Keratinocyte (primary cell): ENCODE measurements around the gene PPFIA1. TPM values are rescaled to one million over a fixed set of nuclear protein-coding genes. Genes with fewer than 3 reads are reported as not detected.

Source experiments
- DNase-seq: peaks from one replicate; pipeline ENCODE4 v3.0.0-alpha.2; 2011; ENCODE audit warnings: low read depth, missing footprints, low spot score
- FAIRE-seq: peaks from 2 replicates; lab custom pipeline; 2011; peaks lifted over from hg19 to GRCh38; lab: Jason Lieb, UNC
- H2AFZ ChIP-seq: 2 replicates; pipeline ENCODE4 v1.6.0; 2012; ENCODE audit warnings: low read length, control low read depth, inconsistent platforms; ENCODE audit not compliant: control insufficient read depth
- H3K27ac ChIP-seq: 2 replicates; pipeline ENCODE4 v1.5.1; 2011; ENCODE audit warnings: low read length; ENCODE audit not compliant: control insufficient read depth, insufficient read depth
- H3K27me3 ChIP-seq: 3 replicates; pipeline ENCODE4 v1.6.0; 2011; ENCODE audit warnings: low read length; ENCODE audit not compliant: control insufficient read depth, insufficient read depth; ENCODE audit errors: extremely low read depth
- H3K36me3 ChIP-seq, 2 experiments: 2 replicates in 1 of 2; 3 replicates in 1 of 2; pipeline ENCODE4 v1.5.1; 2011; ENCODE audit warnings: low read length in 2 of 2, mild to moderate bottlenecking in 1 of 2; ENCODE audit not compliant: control insufficient read depth in 2 of 2, insufficient read depth in 2 of 2; ENCODE audit errors: extremely low read depth in 1 of 2
- H3K4me1 ChIP-seq: 3 replicates; pipeline ENCODE4 v1.5.1; 2011; ENCODE audit warnings: low read length; ENCODE audit not compliant: control insufficient read depth, insufficient read depth; ENCODE audit errors: extremely low read depth
- H3K4me2 ChIP-seq: 3 replicates; pipeline ENCODE4 v1.6.0; 2011; ENCODE audit warnings: low read depth, low read length; ENCODE audit not compliant: control insufficient read depth, insufficient read depth; ENCODE audit errors: extremely low read depth
- H3K4me3 ChIP-seq, 3 experiments: fragments of 200-600 bp in 1 of 3; sonication (generic) in 1 of 3; 2 replicates in 2 of 3; 3 replicates in 1 of 3; pipeline ENCODE4 v1.5.1; 2011 to 2016; ENCODE audit warnings: low read length in 3 of 3, mild to moderate bottlenecking in 3 of 3, control low read depth in 2 of 3, inconsistent platforms in 1 of 3, low read depth in 1 of 3, mixed read lengths in 1 of 3, mixed run types in 1 of 3, moderate library complexity in 1 of 3; ENCODE audit not compliant: control insufficient read depth in 2 of 3, insufficient read depth in 2 of 3; ENCODE audit errors: extremely low read depth in 1 of 3
- H3K79me2 ChIP-seq: 2 replicates; pipeline ENCODE4 v1.6.0; 2012; ENCODE audit warnings: low read length; ENCODE audit not compliant: control insufficient read depth, insufficient read depth
- H3K9ac ChIP-seq: 3 replicates; pipeline ENCODE4 v1.6.0; 2011; ENCODE audit warnings: low read length; ENCODE audit not compliant: control insufficient read depth, insufficient read depth; ENCODE audit errors: extremely low read depth
- H3K9me1 ChIP-seq: 3 replicates; pipeline ENCODE4 v1.6.0; 2011; ENCODE audit warnings: low read length; ENCODE audit not compliant: control insufficient read depth, insufficient read depth; ENCODE audit errors: extremely low read depth
- H3K9me3 ChIP-seq: 2 replicates; pipeline ENCODE4 v1.5.1; 2012; ENCODE audit warnings: low read depth, low read length; ENCODE audit not compliant: control insufficient read depth
- H4K20me1 ChIP-seq: 3 replicates; pipeline ENCODE4 v1.6.0; 2011; ENCODE audit warnings: low read length; ENCODE audit not compliant: control insufficient read depth, insufficient read depth; ENCODE audit errors: extremely low read depth
- CTCF ChIP-seq, 3 experiments: IDR thresholded peaks in 1 of 3; conservative IDR thresholded peaks in 1 of 3; optimal IDR thresholded peaks in 1 of 3; 2 replicates in 2 of 3; 3 replicates in 1 of 3; pipeline versions ENCODE3 to v1.5.1; 2011; ENCODE audit warnings: low read length in 3 of 3, mild to moderate bottlenecking in 3 of 3, moderate library complexity in 2 of 3, control low read depth in 1 of 3, inconsistent platforms in 1 of 3; ENCODE audit not compliant: insufficient read depth in 2 of 3; ENCODE audit errors: extremely low read depth in 1 of 3
- EZH2 ChIP-seq: IDR thresholded peaks from one replicate; pipeline ENCODE4 v1.6.1; 2012; ENCODE audit warnings: inconsistent platforms, mild to moderate bottlenecking, low read length, moderate library complexity
- dilution Hi-C: fragments of 300-500 bp; cut with MboI; formaldehyde crosslinking; loops from one replicate; pipeline ENCODE4 v1.7.0; 2020; ENCODE audit warnings: low sequenced_read_pairs; ENCODE audit not compliant: extremely low pct_ligation_motif_present
- polyA plus RNA-seq, 5 experiments: library from polyadenylated mRNA; depleted of rRNA in 3 of 5; stranded (reverse) in 3 of 5; stranded (forward) in 1 of 5; unstranded in 1 of 5; fragments of >200 nt; gene quantifications; 1 replicate in 1 of 5; 2 replicates in 3 of 5; 3 replicates in 1 of 5; pipeline versions ENCODE4 v1.2.1 to v1.2.3, GENCODE V29; 2011 to 2012; ENCODE audit warnings: missing spikeins in 2 of 5, low read depth in 1 of 5, low replicate concordance in 1 of 5

Gene PPFIA1
- polyA plus RNA-seq, 1 donor (not counting 4 experiments of a cell fraction or from before 2014, with no cell fraction given): 27.6 TPM

- dilution Hi-C loops: no loop called here
- Histone ChIP-seq H3K9me1 (no peaks in the 10 kb centered on the region), H2AFZ (no peak overlapping the region), H3K79me2 (no peaks in the 10 kb centered on the region), H3K36me3 (peaks cover 27 to 35% of the 10 kb centered on the region in 2 experiments), H3K27me3 (no peaks in the 10 kb centered on the region), H3K9ac (no peak overlapping the region), H3K9me3 (no peaks in the 10 kb centered on the region), H3K4me2 (no peak overlapping the region), H3K4me1 (no peaks in the 10 kb centered on the region), H4K20me1 (no peaks in the 10 kb centered on the region), H3K27ac (no peak overlapping the region), H3K4me3 (no peak overlapping the region)
- FAIRE-seq (no peak), DNase-seq (no peak)
- TF ChIP-seq EZH2: no peak
- no peak for TF ChIP-seq CTCF (optimal IDR thresholded peaks at IDR 0.05 in 1 of 3, IDR thresholded peaks at IDR 0.05 in 1 of 3, conservative IDR thresholded peaks at IDR 0.05 in 1 of 3; ENCODE audit: extremely low read depth in 1 of 3, insufficient read depth in 2 of 3, low read length in 3 of 3)
These were observed 62.8 kb downstream of the PPFIA1 start for GRCh38 chr11:70333261-70333660.

- dilution Hi-C loops: no loop called here
- no peak for DNase-seq
- H3K4me1 ChIP-seq: no peaks in the 10 kb centered on the region
- H3K9me1 ChIP-seq: no peaks in the 10 kb centered on the region
- no peaks in the 10 kb centered on the region for H3K9me3 ChIP-seq
- no peak overlapping the region for H3K4me3 ChIP-seq
- H3K79me2 ChIP-seq: no peaks in the 10 kb centered on the region
- H3K4me2 ChIP-seq: no peak overlapping the region
- H3K36me3 ChIP-seq: peaks cover 36 to 41% of the 10 kb centered on the region in 2 experiments
- H4K20me1 ChIP-seq: no peaks in the 10 kb centered on the region
- no peak overlapping the region for H3K9ac ChIP-seq
- H2AFZ ChIP-seq: no peak overlapping the region
- H3K27me3 ChIP-seq: no peaks in the 10 kb centered on the region
- H3K27ac ChIP-seq: no peak overlapping the region
- FAIRE-seq: no peak
- TF ChIP-seq CTCF (optimal IDR thresholded peaks at IDR 0.05 in 1 of 3, IDR thresholded peaks at IDR 0.05 in 1 of 3, conservative IDR thresholded peaks at IDR 0.05 in 1 of 3; ENCODE audit: extremely low read depth in 1 of 3, insufficient read depth in 2 of 3, low read length in 3 of 3) (no peak), EZH2 (no peak)
These were observed 64.0 kb downstream of the PPFIA1 start for GRCh38 chr11:70334351-70334995.
